H1 (cell line): ENCODE measurements around the gene RPP25L. TPM values are rescaled to one million over a fixed set of nuclear protein-coding genes. Genes with fewer than 3 reads are reported as not detected.

Experiments used
- polyA plus RNA-seq, 7 experiments: library from polyadenylated mRNA; depleted of rRNA in 3 of 7; stranded (reverse) in 5 of 7; unstranded in 2 of 7; fragments of >200 nt in 5 of 7; fragments of 200-250 nt in 2 of 7; gene quantifications; 1 replicate in 5 of 7; 2 replicates in 1 of 7; 4 replicates in 1 of 7; pipeline versions ENCODE4 v1.2.1 to v1.2.3, GENCODE V29; 2011 to 2013; ENCODE audit warnings: missing spikeins in 2 of 7, mixed read lengths in 2 of 7
- small RNA-seq: library from polyadenylated mRNA; stranded (forward); fragments of <200 nt; extraction: miRNeasy Mini kit (QIAGEN cat#:217004); gene quantifications from one replicate; pipeline ENCODE3, GENCODE V24; 2013; ENCODE audit not compliant: insufficient read depth
- total RNA-seq: library from RNA; stranded (reverse); fragmentation: NEBNext Ultra II Directional; extraction: Animal tissue kit (Norgen Biotek cat#: 25700); gene quantifications from 2 replicates; pipeline ENCODE4 v1.2.1, GENCODE V29; 2021

The RPP25L gene
- total and polyA plus RNA-seq, 2 of the 8 experiments (the other 6 are each of a cell fraction or from before 2014, with no cell fraction given) = 21.6 to 75.0 TPM

Small RNA genes within 50 kb of the gene (small RNA-seq; reads per million reads assigned to genes)
- gene CCL27 = not detected

Other genes starting within 250 kb of the RPP25L start
- gene MYORG, start 235.2 kb downstream of the RPP25L start, total RNA-seq = 5.0 and 5.9 TPM in 2 replicates
- 1.2 and 1.4 TPM in 2 replicates for gene MYORG, start 235.2 kb downstream of the RPP25L start, polyA plus RNA-seq (2011; rRNA removed)
- gene FAM219A, start 153.5 kb downstream of the RPP25L start, total RNA-seq = 10.4 and 10.6 TPM in 2 replicates
- gene FAM219A, start 153.5 kb downstream of the RPP25L start, polyA plus RNA-seq (2011; rRNA removed) = 7.7 and 8.8 TPM in 2 replicates
- 0.37 and 1.1 TPM in 2 replicates for gene DNAI1, start 153.3 kb downstream of the RPP25L start, total RNA-seq
- gene DNAI1, start 153.3 kb downstream of the RPP25L start, polyA plus RNA-seq (2011; rRNA removed) = 0.35 and 0.54 TPM in 2 replicates
- 12.2 and 14.1 TPM in 2 replicates for gene ENHO, start 89.1 kb downstream of the RPP25L start, total RNA-seq
- 49.4 and 60.4 TPM in 2 replicates for gene ENHO, start 89.1 kb downstream of the RPP25L start, polyA plus RNA-seq (2011; rRNA removed)
- 1.2 and 1.5 TPM in 2 replicates for gene CNTFR, start 22.4 kb downstream of the RPP25L start, total RNA-seq
- 4.2 and 5.4 TPM in 2 replicates for gene CNTFR, start 22.4 kb downstream of the RPP25L start, polyA plus RNA-seq (2011; rRNA removed)
- 23.4 and 25.6 TPM in 2 replicates for gene DCTN3, start 8.4 kb upstream of the RPP25L start, total RNA-seq
- gene DCTN3, start 8.4 kb upstream of the RPP25L start, polyA plus RNA-seq (2011; rRNA removed) = 37.8 and 39.2 TPM in 2 replicates
- not detected in 2 replicates for gene ARID3C, start 17.0 kb upstream of the RPP25L start, total RNA-seq
- 0.08 and 0.25 TPM in 2 replicates for gene ARID3C, start 17.0 kb upstream of the RPP25L start, polyA plus RNA-seq (2011; rRNA removed)
- 84.2 and 86.8 TPM in 2 replicates for gene SIGMAR1, start 25.7 kb upstream of the RPP25L start, total RNA-seq
- 134 and 169 TPM in 2 replicates for gene SIGMAR1, start 25.7 kb upstream of the RPP25L start, polyA plus RNA-seq (2011; rRNA removed)
- 21.1 and 21.9 TPM in 2 replicates for gene GALT, start 34.6 kb upstream of the RPP25L start, total RNA-seq
- gene GALT, start 34.6 kb upstream of the RPP25L start, polyA plus RNA-seq (2011; rRNA removed) = 50.4 and 50.6 TPM in 2 replicates
- gene IL11RA, start 40.1 kb upstream of the RPP25L start, total RNA-seq = 5.1 and 5.5 TPM in 2 replicates
- 9.1 and 10.5 TPM in 2 replicates for gene IL11RA, start 40.1 kb upstream of the RPP25L start, polyA plus RNA-seq (2011; rRNA removed)
- gene CCL27, start 50.6 kb upstream of the RPP25L start, total RNA-seq = not detected in 2 replicates
- 0.28 and 0.42 TPM in 2 replicates for gene CCL27, start 50.6 kb upstream of the RPP25L start, polyA plus RNA-seq (2011; rRNA removed)
- gene CCL19, start 79.2 kb upstream of the RPP25L start, total RNA-seq = not detected in 2 replicates
- gene CCL19, start 79.2 kb upstream of the RPP25L start, polyA plus RNA-seq (2011; rRNA removed) = not detected in 2 replicates
- not detected in 2 replicates for gene CCL21, start 98.0 kb upstream of the RPP25L start, total RNA-seq
- not detected in 2 replicates for gene CCL21, start 98.0 kb upstream of the RPP25L start, polyA plus RNA-seq (2011; rRNA removed)